Bronchial smooth muscle cell (primary cell): ENCODE measurements around the gene MYZAP. TPM values are rescaled to one million over a fixed set of nuclear protein-coding genes. Genes with fewer than 3 reads are reported as not detected.

Experiments
- total RNA-seq: library from RNA; depleted of rRNA; stranded (reverse); fragments of >200 nt; gene quantifications from 2 replicates; pipeline ENCODE4 v1.2.1, GENCODE V29; 2014

MYZAP gene, protein sequence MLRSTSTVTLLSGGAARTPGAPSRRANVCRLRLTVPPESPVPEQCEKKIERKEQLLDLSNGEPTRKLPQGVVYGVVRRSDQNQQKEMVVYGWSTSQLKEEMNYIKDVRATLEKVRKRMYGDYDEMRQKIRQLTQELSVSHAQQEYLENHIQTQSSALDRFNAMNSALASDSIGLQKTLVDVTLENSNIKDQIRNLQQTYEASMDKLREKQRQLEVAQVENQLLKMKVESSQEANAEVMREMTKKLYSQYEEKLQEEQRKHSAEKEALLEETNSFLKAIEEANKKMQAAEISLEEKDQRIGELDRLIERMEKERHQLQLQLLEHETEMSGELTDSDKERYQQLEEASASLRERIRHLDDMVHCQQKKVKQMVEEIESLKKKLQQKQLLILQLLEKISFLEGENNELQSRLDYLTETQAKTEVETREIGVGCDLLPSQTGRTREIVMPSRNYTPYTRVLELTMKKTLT
- under 0.01 and 0.17 TPM in 2 replicates for total RNA-seq

GRCh38 chr15:57591822-57592367 lies at the start of gene MYZAP:
Gene MYZAP, plus strand, starts transcription at chr15:57591904. Its CDS starts 131 bp downstream, at chr15:57592035.

DNA sequence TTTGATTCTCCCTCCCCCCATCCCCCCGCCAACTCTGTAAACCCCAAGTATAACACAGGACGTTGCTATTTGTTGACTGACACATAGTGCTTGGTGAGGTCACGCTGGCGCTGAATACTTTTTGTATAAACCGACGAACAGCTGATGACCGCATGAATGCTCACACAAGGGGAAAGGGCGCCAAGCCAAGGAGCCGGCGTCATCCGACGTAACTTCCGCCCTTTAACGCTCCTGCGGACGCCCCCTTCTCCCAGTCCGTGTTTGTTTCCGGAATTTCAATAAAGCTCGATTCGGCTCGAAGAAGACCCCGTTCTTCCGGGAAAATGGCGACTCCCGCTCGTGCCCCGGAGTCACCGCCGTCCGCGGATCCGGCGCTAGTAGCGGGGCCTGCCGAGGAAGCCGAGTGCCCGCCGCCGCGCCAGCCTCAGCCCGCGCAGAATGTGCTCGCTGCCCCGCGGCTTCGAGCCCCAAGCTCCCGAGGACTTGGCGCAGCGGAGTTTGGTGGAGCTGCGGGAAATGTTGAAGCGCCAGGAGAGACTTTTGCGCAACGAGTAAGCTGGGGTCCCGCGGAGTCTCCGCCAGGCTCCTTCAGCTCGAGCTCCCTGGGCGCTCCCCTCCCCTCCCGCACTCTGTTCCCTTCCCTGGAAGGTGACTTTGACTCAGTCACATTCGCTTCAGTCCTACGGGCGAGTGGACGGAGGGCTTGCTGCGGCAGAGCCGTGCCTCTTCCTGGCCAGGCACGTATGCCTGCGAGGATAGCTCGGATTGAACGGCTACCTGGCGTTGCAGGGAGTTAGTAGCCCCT lies 114.9 kb downstream of the MYZAP start, which contains the start of gene POLR2M:
TSS of gene POLR2M (plus strand) at position 310 of the 805 bp plus-strand sequence. CDS start at position 439, 129 bp downstream.

Other genes starting within 250 kb of the MYZAP start
- 0.16 and 0.26 TPM in 2 replicates for gene CGNL1, start 215.4 kb upstream of the MYZAP start, total RNA-seq
- 94.6 and 160 TPM in 2 replicates for gene POLR2M, start 114.8 kb downstream of the MYZAP start, total RNA-seq